HG03571 (cell line): ENCODE measurements around the gene CTSA.
A peak's percentile ranks its signal among the peaks of the same experiment; 100 is the strongest.

Source experiments
- ATAC-seq: cut with Tn5 transposase; IDR thresholded peaks from one replicate; pipeline ENCODE4 v1.9.1; 2021; ENCODE audit not compliant: unreplicated experiment

Gene CTSA

DNA sequence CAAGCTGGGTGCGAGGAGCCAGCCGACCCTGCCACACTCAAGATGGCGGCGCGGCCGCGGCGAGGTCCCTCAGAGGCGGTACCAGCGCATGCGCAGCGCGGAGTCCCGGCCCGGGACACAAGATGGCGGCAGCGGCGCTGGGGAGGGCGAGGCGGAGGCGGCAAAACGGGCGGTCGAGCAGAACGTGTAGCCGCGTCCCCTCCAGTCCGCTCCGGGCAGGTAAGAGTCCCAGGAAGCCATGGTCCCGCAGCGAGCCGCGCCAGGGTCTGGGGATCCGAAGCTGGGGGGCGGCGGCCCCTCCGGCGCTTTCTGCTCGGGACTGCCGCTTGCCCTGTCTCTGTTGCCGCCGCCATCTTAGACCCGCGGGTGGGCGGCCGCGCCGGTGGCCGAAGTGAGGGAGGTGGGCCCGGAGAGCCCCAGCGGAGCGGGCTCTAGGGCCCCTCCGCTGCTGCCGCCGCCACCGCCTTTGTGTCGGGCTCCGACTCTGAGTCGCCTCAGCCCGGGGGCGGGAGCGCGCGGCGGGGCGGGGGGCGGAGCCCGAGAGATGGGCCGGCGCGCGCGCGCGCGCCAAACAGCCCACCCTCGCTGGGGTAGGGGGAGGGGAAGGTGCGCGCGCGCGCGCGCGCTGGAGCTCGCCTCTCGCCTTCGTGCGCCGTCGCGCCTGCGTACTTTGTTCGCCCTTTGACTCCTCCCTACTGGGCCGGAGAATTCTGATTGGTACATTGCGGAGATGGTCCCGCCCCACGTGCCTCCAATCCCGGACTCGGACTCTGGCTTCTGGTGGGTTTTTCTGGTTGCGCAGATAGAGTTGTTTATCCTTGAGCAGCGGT, 43.7 kb downstream of the CTSA start, which contains the start of gene PCIF1:
PCIF1 (plus strand) TSS at position 98 of the 830 bp plus-strand sequence. CDS start 4,317 bp downstream, outside the sequence.
- peak; percentile 62 for ATAC-seq

DNA sequence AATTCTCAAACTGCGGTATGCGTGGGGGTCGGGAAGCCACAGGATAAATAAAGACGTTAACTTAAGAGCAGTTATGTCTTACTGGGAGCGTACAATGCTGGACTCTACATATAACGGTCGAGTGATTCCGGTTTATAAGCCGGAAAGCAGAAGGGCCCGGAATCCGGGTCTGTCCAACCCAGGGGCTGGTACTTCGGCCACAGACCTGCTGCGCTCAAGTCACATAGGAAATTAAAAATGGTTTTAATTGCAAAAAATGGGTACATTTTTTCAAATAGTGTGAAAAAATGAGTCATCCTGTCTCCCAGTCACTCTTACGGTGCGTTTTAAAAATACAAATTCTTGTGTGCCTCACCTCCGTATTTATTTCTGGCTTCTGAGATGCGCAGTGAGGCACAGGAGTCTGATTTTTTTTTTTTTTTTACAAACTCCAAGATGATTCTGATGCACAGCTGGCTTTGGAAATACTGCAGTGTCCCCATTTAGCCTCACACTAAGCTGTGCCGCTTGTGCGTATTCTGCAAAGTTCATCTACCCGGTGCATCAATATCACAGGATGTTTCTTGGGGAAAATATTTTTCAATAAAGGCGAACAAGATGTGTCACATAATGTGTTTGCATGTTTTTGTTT, 44.4 kb downstream of the CTSA start:
- ATAC-seq: peak; percentile 3

DNA sequence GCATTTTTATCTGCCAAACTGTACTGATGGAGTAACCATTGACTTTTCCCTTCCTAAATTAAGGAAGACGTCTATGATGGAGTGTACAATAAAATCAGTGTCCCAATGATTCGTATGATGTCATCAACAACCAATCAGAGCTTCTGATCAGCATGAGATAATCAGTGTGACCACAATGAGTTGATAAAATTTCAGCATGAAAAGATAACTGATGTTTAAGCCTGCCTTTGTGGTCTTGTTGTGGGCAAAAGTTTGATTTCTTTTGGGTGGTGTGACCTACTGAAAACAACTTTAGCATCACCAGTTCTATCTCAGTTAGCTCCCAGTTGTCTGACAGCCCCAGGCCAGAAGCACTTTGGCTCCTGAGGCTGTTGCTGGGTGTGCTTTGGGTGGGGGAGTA, 46.6 kb downstream of the CTSA start:
- ATAC-seq: no peak

DNA sequence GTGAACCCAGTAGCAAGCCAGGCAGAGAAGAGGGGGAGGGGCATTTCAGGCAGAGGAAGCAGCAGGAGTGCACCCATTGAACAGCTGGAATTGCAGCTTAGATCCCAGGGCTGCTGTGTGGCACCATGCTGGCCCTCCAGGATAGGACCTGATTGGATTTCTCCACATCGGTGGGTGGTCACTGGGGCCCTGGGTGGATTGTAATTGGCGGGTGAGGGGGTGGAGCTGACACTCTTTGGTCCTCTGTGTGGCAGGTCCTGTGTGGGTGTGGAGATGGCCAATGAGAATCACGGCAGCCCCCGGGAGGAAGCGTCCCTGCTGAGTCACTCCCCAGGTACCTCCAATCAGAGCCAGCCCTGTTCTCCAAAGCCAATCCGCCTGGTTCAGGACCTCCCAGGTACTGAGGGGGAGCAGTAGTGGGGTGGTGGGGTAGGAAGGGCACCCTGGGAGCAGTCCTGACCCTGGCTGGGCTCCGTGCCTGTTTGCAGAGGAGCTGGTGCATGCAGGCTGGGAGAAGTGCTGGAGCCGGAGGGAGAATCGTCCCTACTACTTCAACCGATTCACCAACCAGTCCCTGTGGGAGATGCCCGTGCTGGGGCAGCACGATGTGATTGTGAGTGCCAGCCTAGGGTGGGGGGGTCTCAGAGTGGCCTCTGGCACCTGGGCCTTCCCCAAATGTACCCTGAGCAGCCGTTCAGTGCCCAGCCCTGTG, 47.7 kb downstream of the CTSA start:
- ATAC-seq: no peak

DNA sequence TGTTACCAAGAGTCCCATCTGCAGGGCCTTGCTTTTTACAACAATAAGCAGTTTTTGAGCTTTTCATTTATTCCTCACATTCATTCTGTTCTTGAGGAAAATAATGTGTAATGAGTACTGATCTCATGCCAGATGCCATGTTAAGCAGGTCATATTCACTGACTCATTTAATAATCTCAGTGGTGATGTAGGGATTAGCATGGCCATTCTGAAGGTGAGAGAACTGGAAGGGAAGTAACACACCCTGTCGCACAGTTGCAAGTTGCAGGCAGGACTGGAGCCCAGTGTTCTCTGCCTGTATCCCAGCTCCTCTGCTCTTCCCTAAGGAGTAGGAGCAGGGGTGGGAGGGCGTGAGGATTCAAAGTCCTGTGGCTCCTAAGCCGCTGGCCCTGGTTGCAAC, 48.9 kb downstream of the CTSA start:
- ATAC-seq: no peak

DNA sequence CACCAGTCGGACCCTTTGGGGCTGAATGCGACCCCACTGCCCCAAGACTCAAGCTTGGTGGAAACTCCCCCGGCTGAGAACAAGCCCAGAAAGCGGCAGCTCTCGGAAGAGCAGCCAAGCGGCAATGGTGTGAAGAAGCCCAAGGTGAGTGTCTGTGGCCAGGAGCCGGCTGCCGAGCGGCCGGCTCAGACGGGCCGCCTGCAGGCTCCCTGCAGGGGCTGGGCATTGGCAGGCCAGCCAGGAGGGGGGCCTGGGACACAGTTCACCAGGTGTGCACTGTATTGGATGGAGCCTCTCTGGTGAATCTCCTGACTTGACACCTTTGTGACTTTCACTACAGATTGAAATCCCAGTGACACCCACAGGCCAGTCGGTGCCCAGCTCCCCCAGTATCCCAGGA, 49.3 kb downstream of the CTSA start:
- no peak for ATAC-seq

DNA sequence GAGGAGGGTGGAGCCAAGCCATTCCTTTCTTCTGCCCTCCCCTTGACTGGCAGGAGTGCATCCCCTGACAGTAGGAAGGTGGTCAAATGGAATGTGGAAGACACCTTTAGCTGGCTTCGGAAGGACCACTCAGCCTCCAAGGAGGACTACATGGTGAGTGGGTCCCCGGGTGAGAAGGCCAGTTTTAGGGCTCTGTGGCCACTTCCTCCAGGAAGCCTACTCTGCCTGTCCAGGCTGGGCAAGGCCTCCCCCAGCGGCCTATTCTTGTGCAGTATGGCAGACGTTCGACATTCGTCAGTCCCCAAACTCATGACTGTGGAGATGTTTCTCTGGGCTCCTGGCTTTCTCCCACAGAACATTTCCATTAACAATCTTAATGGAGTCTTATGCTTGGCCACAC, 52.5 kb downstream of the CTSA start:
- no peak for ATAC-seq

DNA sequence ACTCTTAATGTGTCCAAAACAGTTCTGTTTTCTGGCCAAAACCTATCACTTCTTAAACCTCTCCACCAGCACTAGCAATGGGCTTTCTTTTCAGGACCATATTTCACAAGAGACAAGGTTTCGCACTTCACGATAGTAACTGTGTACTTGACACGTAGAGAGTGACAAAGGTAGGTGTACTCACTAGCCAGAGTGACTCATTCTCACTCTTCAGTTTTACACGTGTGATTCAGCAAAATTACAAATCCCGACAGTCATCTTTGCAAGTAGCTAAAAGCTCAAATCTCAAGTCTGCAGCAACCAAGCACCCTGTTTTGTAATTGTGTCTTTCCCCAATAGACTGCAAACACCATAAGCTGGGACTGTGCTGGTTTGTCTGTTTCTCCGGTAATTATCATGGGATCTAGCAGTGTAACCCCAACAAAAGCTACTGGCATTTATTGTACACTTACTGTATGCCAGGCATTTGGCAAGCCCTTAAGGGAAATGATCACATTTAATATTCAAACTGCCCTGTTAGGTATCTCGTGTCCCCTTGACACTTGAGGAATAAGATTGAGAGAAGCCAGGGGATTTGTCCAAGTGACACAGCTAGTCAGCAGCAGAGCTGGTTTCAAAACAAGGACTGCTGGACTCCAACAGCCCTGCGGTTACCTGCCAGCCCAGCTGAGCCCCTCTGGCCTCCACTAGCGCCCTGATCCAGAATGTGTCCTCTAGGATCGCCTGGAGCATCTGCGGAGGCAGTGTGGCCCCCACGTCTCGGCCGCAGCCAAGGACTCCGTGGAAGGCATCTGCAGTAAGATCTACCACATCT, 53.2 kb downstream of the CTSA start:
- no peak for ATAC-seq

DNA sequence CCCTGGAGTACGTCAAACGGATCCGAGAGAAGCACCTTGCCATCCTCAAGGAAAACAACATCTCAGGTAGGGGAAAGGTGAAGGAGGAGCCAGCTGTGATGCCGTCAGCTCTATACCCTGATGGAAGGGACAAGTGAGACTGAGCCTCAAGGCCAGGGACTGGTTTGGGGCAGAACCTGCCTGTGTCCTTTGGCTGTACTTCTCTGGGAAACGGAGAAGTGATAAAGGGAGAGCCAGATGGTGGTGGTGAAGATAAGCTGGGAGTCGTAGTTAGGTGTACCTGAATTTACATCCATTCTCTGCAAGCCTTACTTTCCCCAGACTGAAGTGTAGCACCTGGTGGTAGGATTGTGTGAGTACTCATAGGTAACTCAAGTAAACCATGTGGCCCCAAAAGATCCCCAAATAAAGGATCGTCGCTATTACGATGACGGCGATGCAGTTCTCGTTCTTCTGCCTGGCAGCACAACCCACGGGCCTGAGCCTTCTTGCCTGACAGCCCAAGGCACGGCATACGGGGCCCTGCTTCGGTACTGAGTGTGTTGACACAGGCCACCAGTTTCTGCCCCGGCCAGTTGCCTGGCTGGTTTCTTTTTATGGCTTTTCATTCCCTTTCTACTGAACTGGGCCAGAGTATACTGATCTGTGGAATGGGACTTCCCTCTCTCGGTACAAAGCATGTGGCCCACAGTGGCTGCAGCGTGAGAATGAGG, 54.0 kb downstream of the CTSA start:
- no peak for ATAC-seq

DNA sequence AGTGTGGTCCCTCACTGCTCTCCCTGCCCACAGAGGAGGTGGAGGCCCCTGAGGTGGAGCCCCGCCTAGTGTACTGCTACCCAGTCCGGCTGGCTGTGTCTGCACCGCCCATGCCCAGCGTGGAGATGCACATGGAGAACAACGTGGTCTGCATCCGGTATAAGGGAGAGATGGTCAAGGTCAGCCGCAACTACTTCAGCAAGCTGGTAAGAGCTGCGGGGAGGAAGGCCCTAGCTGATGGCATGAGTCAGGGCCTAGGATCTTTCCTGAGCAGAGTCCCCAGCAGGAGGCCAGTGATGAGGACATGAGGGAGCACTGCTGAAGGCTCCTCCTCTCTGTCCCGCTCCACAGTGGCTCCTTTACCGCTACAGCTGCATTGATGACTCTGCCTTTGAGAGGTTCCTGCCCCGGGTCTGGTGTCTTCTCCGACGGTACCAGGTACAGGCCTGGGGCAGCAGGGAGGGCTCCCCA, 54.6 kb downstream of the CTSA start:
- ATAC-seq: no peak

DNA sequence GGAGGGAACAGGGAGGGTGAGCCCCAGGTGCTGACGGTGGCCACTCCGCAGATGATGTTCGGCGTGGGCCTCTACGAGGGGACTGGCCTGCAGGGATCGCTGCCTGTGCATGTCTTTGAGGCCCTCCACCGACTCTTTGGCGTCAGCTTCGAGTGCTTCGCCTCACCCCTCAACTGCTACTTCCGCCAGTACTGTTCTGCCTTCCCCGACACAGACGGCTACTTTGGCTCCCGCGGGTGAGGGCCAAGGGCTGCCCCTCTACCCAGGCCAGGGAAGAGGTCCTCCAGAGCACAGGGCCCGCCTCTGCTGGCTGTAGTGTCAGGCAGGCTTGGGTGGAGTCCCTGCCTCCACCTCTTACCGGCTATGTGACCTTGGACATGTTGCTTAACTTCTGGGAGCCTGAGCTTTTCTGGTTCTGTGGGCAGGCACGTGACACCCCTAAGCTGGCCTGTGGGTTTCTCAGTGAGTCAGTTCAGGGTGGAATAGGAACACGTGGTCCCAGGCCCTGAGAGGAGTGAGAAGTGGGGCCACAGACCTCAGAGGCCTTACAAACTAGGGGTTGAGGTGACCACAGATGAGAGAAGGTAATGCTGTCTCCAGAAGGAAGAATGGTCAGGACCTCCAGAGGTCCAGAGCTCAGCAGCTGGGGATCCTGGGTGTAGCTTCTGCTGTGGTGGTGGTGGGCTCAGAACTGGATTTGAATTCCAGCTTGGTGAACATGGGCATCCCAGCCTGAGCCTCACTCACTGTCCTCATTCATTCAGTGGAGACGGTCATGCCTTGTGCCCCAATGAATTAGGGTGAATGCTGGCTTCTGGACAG, 55.2 kb downstream of the CTSA start:
- no peak for ATAC-seq

DNA sequence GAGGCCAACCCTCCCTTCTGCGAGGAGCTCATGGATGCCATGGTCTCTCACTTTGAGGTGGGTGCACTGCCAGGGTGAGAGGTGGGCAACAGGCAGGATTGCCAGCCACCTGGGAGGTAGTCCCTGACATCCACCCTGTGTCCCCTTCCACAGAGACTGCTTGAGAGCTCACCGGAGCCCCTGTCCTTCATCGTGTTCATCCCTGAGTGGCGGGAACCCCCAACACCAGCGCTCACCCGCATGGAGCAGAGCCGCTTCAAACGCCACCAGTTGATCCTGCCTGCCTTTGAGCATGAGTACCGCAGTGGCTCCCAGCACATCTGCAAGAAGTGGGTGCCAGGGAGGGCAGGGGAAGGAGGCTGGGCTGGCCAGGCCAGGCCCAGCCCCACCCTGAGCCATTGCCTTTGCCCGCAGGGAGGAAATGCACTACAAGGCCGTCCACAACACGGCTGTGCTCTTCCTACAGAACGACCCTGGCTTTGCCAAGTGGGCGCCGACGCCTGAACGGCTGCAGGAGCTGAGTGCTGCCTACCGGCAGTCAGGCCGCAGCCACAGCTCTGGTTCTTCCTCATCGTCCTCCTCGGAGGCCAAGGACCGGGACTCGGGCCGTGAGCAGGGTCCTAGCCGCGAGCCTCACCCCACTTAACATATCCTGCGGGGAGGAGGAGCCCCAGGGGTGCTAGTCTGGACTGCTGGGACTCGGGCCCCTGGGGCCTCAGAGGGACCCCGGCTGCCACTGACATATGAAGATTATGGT, 56.2 kb downstream of the CTSA start:
- ATAC-seq: no peak

DNA sequence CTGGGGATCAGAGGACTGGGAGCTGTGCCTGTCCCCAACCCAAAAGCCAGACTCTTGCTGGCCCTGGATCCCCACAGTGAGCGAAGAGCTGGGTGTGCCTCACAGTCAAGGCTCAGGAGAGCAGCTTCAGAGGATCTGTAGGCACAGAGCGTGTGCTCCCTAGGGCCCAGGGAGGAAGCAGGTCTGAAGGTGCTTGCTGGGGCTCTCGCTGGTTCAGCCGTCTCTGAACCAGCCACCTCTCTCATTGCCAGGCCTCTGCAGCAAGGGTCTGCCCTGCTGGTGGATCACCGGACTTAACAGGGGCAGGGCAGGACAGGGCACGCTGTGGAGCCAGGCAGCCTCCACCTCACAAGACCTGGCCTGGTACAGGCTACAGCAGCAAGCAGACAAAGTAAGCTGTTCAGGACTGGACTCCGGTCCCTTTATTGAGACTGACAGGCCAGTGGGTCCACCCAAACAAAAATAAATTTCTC, 57.2 kb downstream of the CTSA start:
- ATAC-seq: no peak
